ENCODE measurements around the gene PDZRN4.

The PDZRN4 gene

GRCh38 chr12:41304526-41304925 is 116.4 kb downstream of the PDZRN4 start:
- no peak for ATAC-seq
- no peak for TF ChIP-seq POU6F1 (CRISPR knock-in tag; IDR thresholded peaks at IDR 0.05; ENCODE audit: borderline replicate concordance, low read depth)
- no peak for TF ChIP-seq ESRRG (CRISPR knock-in tag; IDR thresholded peaks at IDR 0.05)
- TF ChIP-seq BACH2 (CRISPR knock-in tag; IDR thresholded peaks at IDR 0.05; ENCODE audit: borderline replicate concordance) = no peak
- no peak for TF ChIP-seq TCF4 (CRISPR knock-in tag; IDR thresholded peaks at IDR 0.05; ENCODE audit: borderline replicate concordance)

DNA sequence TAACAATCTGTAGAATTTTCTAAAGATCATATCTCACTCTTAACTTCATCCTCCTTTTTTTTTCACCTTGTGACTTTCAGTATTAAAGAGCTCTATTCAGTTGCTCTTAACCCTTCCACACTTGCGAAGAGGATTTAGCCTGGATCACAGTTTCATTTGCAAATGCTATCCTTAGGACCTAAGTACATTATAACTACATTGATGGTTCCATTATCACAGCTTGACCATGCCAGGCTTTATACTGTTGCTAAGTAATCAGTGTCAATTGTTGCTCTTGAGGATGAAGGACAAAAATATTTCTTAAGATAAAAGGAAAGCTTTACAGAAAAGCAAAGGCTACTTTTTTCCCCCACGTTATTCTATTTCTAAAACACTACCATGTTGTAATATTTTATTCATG is 122.2 kb downstream of the PDZRN4 start:
- no peak for ATAC-seq

GRCh38 chr12:41311883-41312282 is 123.8 kb downstream of the PDZRN4 start:
- ATAC-seq = no peak
- TF ChIP-seq PPARA (CRISPR knock-in tag; IDR thresholded peaks at IDR 0.05; ENCODE audit: borderline replicate concordance) = no peak
- no peak for TF ChIP-seq ZNF8 (CRISPR knock-in tag; IDR thresholded peaks at IDR 0.05)
- TF ChIP-seq BACH2 (CRISPR knock-in tag; IDR thresholded peaks at IDR 0.05; ENCODE audit: borderline replicate concordance) = no peak
- TF ChIP-seq SNAI2 (CRISPR knock-in tag; IDR thresholded peaks at IDR 0.05) = no peak
- no peak for TF ChIP-seq ZNF565 (CRISPR knock-in tag; conservative IDR thresholded peaks at IDR 0.05; ENCODE audit: low read depth)
- TF ChIP-seq RARB (CRISPR knock-in tag; IDR thresholded peaks at IDR 0.05) = no peak
- TF ChIP-seq ZFP3 (CRISPR knock-in tag; IDR thresholded peaks at IDR 0.05) = no peak
- no peak for TF ChIP-seq CSDC2 (CRISPR knock-in tag; IDR thresholded peaks at IDR 0.05)
- no peak for TF ChIP-seq ISL1 (CRISPR knock-in tag; IDR thresholded peaks at IDR 0.05)
- TF ChIP-seq ZFP30 (CRISPR knock-in tag; IDR thresholded peaks at IDR 0.05) = no peak
- TF ChIP-seq, protein P1, sequence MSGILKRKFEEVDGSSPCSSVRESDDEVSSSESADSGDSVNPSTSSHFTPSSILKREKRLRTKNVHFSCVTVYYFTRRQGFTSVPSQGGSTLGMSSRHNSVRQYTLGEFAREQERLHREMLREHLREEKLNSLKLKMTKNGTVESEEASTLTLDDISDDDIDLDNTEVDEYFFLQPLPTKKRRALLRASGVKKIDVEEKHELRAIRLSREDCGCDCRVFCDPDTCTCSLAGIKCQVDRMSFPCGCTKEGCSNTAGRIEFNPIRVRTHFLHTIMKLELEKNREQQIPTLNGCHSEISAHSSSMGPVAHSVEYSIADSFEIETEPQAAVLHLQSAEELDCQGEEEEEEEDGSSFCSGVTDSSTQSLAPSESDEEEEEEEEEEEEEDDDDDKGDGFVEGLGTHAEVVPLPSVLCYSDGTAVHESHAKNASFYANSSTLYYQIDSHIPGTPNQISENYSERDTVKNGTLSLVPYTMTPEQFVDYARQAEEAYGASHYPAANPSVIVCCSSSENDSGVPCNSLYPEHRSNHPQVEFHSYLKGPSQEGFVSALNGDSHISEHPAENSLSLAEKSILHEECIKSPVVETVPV (CRISPR knock-in tag; IDR thresholded peaks at IDR 0.05) = no peak
- TF ChIP-seq POU6F1 (CRISPR knock-in tag; IDR thresholded peaks at IDR 0.05; ENCODE audit: borderline replicate concordance, low read depth) = no peak
- no peak for TF ChIP-seq TCF4 (CRISPR knock-in tag; IDR thresholded peaks at IDR 0.05; ENCODE audit: borderline replicate concordance)
- no peak for TF ChIP-seq ARNTL (CRISPR knock-in tag; IDR thresholded peaks at IDR 0.05; ENCODE audit: borderline replicate concordance, low read depth)
- no peak for TF ChIP-seq ZNF70 (CRISPR knock-in tag; IDR thresholded peaks at IDR 0.05)

More for the DNA sequence above, 122.2 kb downstream of the PDZRN4 start:
- TF ChIP-seq SNAI2 (CRISPR knock-in tag; IDR thresholded peaks at IDR 0.05) (no peak), ZFP30 (CRISPR knock-in tag; IDR thresholded peaks at IDR 0.05) (no peak), TSHZ2 (CRISPR knock-in tag; IDR thresholded peaks at IDR 0.05) (no peak), PATZ1 (CRISPR knock-in tag; IDR thresholded peaks at IDR 0.05; ENCODE audit: borderline replicate concordance) (no peak), OSR1 (CRISPR knock-in tag; IDR thresholded peaks at IDR 0.05) (no peak), RARB (CRISPR knock-in tag; IDR thresholded peaks at IDR 0.05) (no peak), ZNF565 (CRISPR knock-in tag; conservative IDR thresholded peaks at IDR 0.05; ENCODE audit: low read depth) (no peak), BACH2 (CRISPR knock-in tag; IDR thresholded peaks at IDR 0.05; ENCODE audit: borderline replicate concordance) (no peak), ZNF8 (CRISPR knock-in tag; IDR thresholded peaks at IDR 0.05) (no peak), POU6F1 (CRISPR knock-in tag; IDR thresholded peaks at IDR 0.05; ENCODE audit: borderline replicate concordance, low read depth) (no peak), TCF4 (CRISPR knock-in tag; IDR thresholded peaks at IDR 0.05; ENCODE audit: borderline replicate concordance) (no peak), ZNF70 (CRISPR knock-in tag; IDR thresholded peaks at IDR 0.05) (no peak), ZFP3 (CRISPR knock-in tag; IDR thresholded peaks at IDR 0.05) (no peak)
